ENCODE data around the gene ZNF609.
"Not testable (repeated sequence)": the region's sequence is repeated elsewhere in the genome, so short reads cannot be mapped to it uniquely, and the experiment has no call there.

Gene ZNF609

GRCh38 chr15:64622410-64623260, 162.3 kb downstream of the ZNF609 start:
- no peak for DNase-seq (ENCODE audit: low read depth, low spot score)
- Histone ChIP-seq H3K4me1 (ENCODE audit: insufficient read depth, insufficient read length) (peaks cover 6% of the 10 kb centered on the region), H3K4me3 (ENCODE audit: insufficient read length, low read depth) (no peak overlapping the region), H3K27me3 (ENCODE audit: insufficient read depth, insufficient read length) (no peaks in the 10 kb centered on the region), H3K9me3 (ENCODE audit: insufficient read depth, low read length) (no peaks in the 10 kb centered on the region), H3K9ac (ENCODE audit: insufficient read length, low read depth) (no peak overlapping the region), H3K36me3 (ENCODE audit: insufficient read depth, insufficient read length, low read length) (peaks cover 19% of the 10 kb centered on the region)
- no peak for TF ChIP-seq SUZ12 (IDR thresholded peaks at IDR 0.05; ENCODE audit: extremely low read depth, insufficient read depth, insufficient read length)
- TF ChIP-seq YY1 (IDR thresholded peaks at IDR 0.05; ENCODE audit: insufficient read depth, insufficient read length): no peak
- no peak for TF ChIP-seq ZNF274 (IDR thresholded peaks at IDR 0.05; ENCODE audit: low read depth, low read length)

- no peak for DNase-seq (ENCODE audit: low read depth, low spot score)
- TF ChIP-seq YY1 (IDR thresholded peaks at IDR 0.05; ENCODE audit: insufficient read depth, insufficient read length) (no peak), SUZ12 (IDR thresholded peaks at IDR 0.05; ENCODE audit: extremely low read depth, insufficient read depth, insufficient read length) (no peak), ZNF274 (IDR thresholded peaks at IDR 0.05; ENCODE audit: low read depth, low read length) (no peak)
- H3K9me3 ChIP-seq (ENCODE audit: insufficient read depth, low read length): no peaks in the 10 kb centered on the region
- H3K4me1 ChIP-seq (ENCODE audit: insufficient read depth, insufficient read length): peaks cover 5% of the 10 kb centered on the region
- H3K9ac ChIP-seq (ENCODE audit: insufficient read length, low read depth): no peak overlapping the region
- H3K4me3 ChIP-seq (ENCODE audit: insufficient read length, low read depth): no peak overlapping the region
- no peaks in the 10 kb centered on the region for H3K27me3 ChIP-seq (ENCODE audit: insufficient read depth, insufficient read length)
- peaks cover 19% of the 10 kb centered on the region for H3K36me3 ChIP-seq (ENCODE audit: insufficient read depth, insufficient read length, low read length)
These were observed 163.1 kb downstream of the ZNF609 start for GRCh38 chr15:64623347-64623996.

GRCh38 chr15:64624242-64624641, 163.9 kb downstream of the ZNF609 start:
- TF ChIP-seq SUZ12 (IDR thresholded peaks at IDR 0.05; ENCODE audit: extremely low read depth, insufficient read depth, insufficient read length): no peak
- no peak for TF ChIP-seq YY1 (IDR thresholded peaks at IDR 0.05; ENCODE audit: insufficient read depth, insufficient read length)
- TF ChIP-seq ZNF274 (IDR thresholded peaks at IDR 0.05; ENCODE audit: low read depth, low read length): no peak
- Histone ChIP-seq H3K4me3 (ENCODE audit: insufficient read length, low read depth) (no peak overlapping the region), H3K36me3 (ENCODE audit: insufficient read depth, insufficient read length, low read length) (peaks cover 19% of the 10 kb centered on the region), H3K9me3 (ENCODE audit: insufficient read depth, low read length) (no peaks in the 10 kb centered on the region), H3K9ac (ENCODE audit: insufficient read length, low read depth) (no peak overlapping the region), H3K4me1 (ENCODE audit: insufficient read depth, insufficient read length) (no peaks in the 10 kb centered on the region), H3K27me3 (ENCODE audit: insufficient read depth, insufficient read length) (no peaks in the 10 kb centered on the region)
- DNase-seq (ENCODE audit: low read depth, low spot score): no peak

GRCh38 chr15:64629063-64629462, 168.7 kb downstream of the ZNF609 start:
- no peak for DNase-seq (ENCODE audit: low read depth, low spot score)
- H3K4me3 ChIP-seq (ENCODE audit: insufficient read length, low read depth): no peak overlapping the region
- TF ChIP-seq SUZ12 (IDR thresholded peaks at IDR 0.05; ENCODE audit: extremely low read depth, insufficient read depth, insufficient read length) (no peak), ZNF274 (IDR thresholded peaks at IDR 0.05; ENCODE audit: low read depth, low read length) (no peak), YY1 (IDR thresholded peaks at IDR 0.05; ENCODE audit: insufficient read depth, insufficient read length) (no peak)
- H3K9me3 ChIP-seq (ENCODE audit: insufficient read depth, low read length): no peaks in the 10 kb centered on the region
- no peak overlapping the region for H3K9ac ChIP-seq (ENCODE audit: insufficient read length, low read depth)
- no peaks in the 10 kb centered on the region for H3K27me3 ChIP-seq (ENCODE audit: insufficient read depth, insufficient read length)
- no peaks in the 10 kb centered on the region for H3K4me1 ChIP-seq (ENCODE audit: insufficient read depth, insufficient read length)
- H3K36me3 ChIP-seq (ENCODE audit: insufficient read depth, insufficient read length, low read length): peaks cover 13% of the 10 kb centered on the region

- no peak for TF ChIP-seq SUZ12 (IDR thresholded peaks at IDR 0.05; ENCODE audit: extremely low read depth, insufficient read depth, insufficient read length)
These were observed 170.2 kb downstream of the ZNF609 start for GRCh38 chr15:64630396-64631107.

GRCh38 chr15:64632639-64633038, 172.3 kb downstream of the ZNF609 start:
- not testable (repeated sequence) for DNase-seq (ENCODE audit: low read depth, low spot score)

More at GRCh38 chr15:64630396-64631107, 170.2 kb downstream of the ZNF609 start:
- no peak for DNase-seq (ENCODE audit: low read depth, low spot score)
- Histone ChIP-seq H3K4me1 (ENCODE audit: insufficient read depth, insufficient read length) (no peaks in the 10 kb centered on the region), H3K36me3 (ENCODE audit: insufficient read depth, insufficient read length, low read length) (peaks cover 11% of the 10 kb centered on the region), H3K27me3 (ENCODE audit: insufficient read depth, insufficient read length) (no peaks in the 10 kb centered on the region), H3K9me3 (ENCODE audit: insufficient read depth, low read length) (no peaks in the 10 kb centered on the region), H3K9ac (ENCODE audit: insufficient read length, low read depth) (no peak overlapping the region), H3K4me3 (ENCODE audit: insufficient read length, low read depth) (no peak overlapping the region)

GRCh38 chr15:64633332-64633731, 173.0 kb downstream of the ZNF609 start:
- no peaks in the 10 kb centered on the region for H3K27me3 ChIP-seq (ENCODE audit: insufficient read depth, insufficient read length)
- TF ChIP-seq ZNF274 (IDR thresholded peaks at IDR 0.05; ENCODE audit: low read depth, low read length): no peak
- TF ChIP-seq SUZ12 (IDR thresholded peaks at IDR 0.05; ENCODE audit: extremely low read depth, insufficient read depth, insufficient read length): no peak
- no peak for TF ChIP-seq YY1 (IDR thresholded peaks at IDR 0.05; ENCODE audit: insufficient read depth, insufficient read length)

More at GRCh38 chr15:64632639-64633038, 172.3 kb downstream of the ZNF609 start:
- not testable (repeated sequence) for H3K9me3 ChIP-seq (ENCODE audit: insufficient read depth, low read length); H3K4me1 ChIP-seq (ENCODE audit: insufficient read depth, insufficient read length); H3K4me3 ChIP-seq (ENCODE audit: insufficient read length, low read depth); H3K27me3 ChIP-seq (ENCODE audit: insufficient read depth, insufficient read length); H3K9ac ChIP-seq (ENCODE audit: insufficient read length, low read depth); H3K36me3 ChIP-seq (ENCODE audit: insufficient read depth, insufficient read length, low read length)

More at GRCh38 chr15:64633332-64633731, 173.0 kb downstream of the ZNF609 start:
- DNase-seq (ENCODE audit: low read depth, low spot score): no peak
- no peak overlapping the region for H3K4me3 ChIP-seq (ENCODE audit: insufficient read length, low read depth)
- H3K4me1 ChIP-seq (ENCODE audit: insufficient read depth, insufficient read length): no peaks in the 10 kb centered on the region
- H3K9ac ChIP-seq (ENCODE audit: insufficient read length, low read depth): no peak overlapping the region
- H3K36me3 ChIP-seq (ENCODE audit: insufficient read depth, insufficient read length, low read length): peaks cover 9% of the 10 kb centered on the region
- peaks cover 8% of the 10 kb centered on the region for H3K9me3 ChIP-seq (ENCODE audit: insufficient read depth, low read length)
